GM23248 (cell line): ENCODE results near the gene SPAG7. TPM values are rescaled to one million over a fixed set of nuclear protein-coding genes. Genes with fewer than 3 reads are reported as not detected.

Source experiments
- DNase-seq: peaks from one replicate; pipeline ENCODE4 v3.0.0-alpha.2; 2015
- H2AFZ ChIP-seq: fragments of 200-600 bp; sonication (generic); 2 replicates; pipeline ENCODE4 v1.6.1; 2016; ENCODE audit warnings: antibody characterized with exemption
- H3F3A ChIP-seq: fragments of 200-600 bp; sonication (generic); 2 replicates; pipeline ENCODE4 v1.6.1; 2016; ENCODE audit warnings: mild to moderate bottlenecking, antibody characterized with exemption, mixed run types; ENCODE audit not compliant: insufficient read depth
- H3K27ac ChIP-seq: fragments of 200-600 bp; sonication (generic); 2 replicates; pipeline ENCODE4 v1.5.1; 2016; ENCODE audit warnings: mild to moderate bottlenecking
- H3K27me3 ChIP-seq: fragments of 200-600 bp; sonication (generic); replicated peaks from 2 replicates; pipeline ENCODE4 v1.6.1; 2016; ENCODE audit warnings: mild to moderate bottlenecking; ENCODE audit not compliant: insufficient read depth
- H3K36me3 ChIP-seq: fragments of 200-600 bp; sonication (generic); 2 replicates; pipeline ENCODE4 v1.6.1; 2016; ENCODE audit warnings: low read depth, mild to moderate bottlenecking
- H3K4me1 ChIP-seq: fragments of 200-600 bp; sonication (generic); 2 replicates; pipeline ENCODE4 v1.6.1; 2016; ENCODE audit warnings: mild to moderate bottlenecking; ENCODE audit not compliant: insufficient read depth
- H3K4me2 ChIP-seq: fragments of 200-600 bp; sonication (generic); one replicate; pipeline ENCODE4 v1.6.1; 2016; ENCODE audit warnings: mild to moderate bottlenecking; ENCODE audit not compliant: unreplicated experiment
- H3K4me3 ChIP-seq: fragments of 200-600 bp; sonication (generic); 2 replicates; pipeline ENCODE4 v1.5.1; 2016; ENCODE audit warnings: mild to moderate bottlenecking
- H3K79me2 ChIP-seq: fragments of 200-600 bp; sonication (generic); 2 replicates; pipeline ENCODE4 v1.6.1; 2016; ENCODE audit warnings: mild to moderate bottlenecking; ENCODE audit not compliant: insufficient read depth
- H3K9ac ChIP-seq: fragments of 200-600 bp; sonication (generic); 2 replicates; pipeline ENCODE4 v1.6.1; 2016; ENCODE audit warnings: mild to moderate bottlenecking
- H3K9me2 ChIP-seq: fragments of 200-600 bp; sonication (generic); 2 replicates; pipeline ENCODE4 v1.6.1; 2016; ENCODE audit warnings: mixed run types, mild to moderate bottlenecking, moderate library complexity; ENCODE audit not compliant: insufficient read depth
- H3K9me3 ChIP-seq: fragments of 200-600 bp; sonication (generic); one replicate; pipeline ENCODE4 v1.6.1; 2017; ENCODE audit warnings: low read depth
- H4K20me1 ChIP-seq: fragments of 200-600 bp; sonication (generic); 2 replicates; pipeline ENCODE4 v1.6.0; 2016; ENCODE audit not compliant: insufficient read depth
- EZH2 ChIP-seq: fragments of 200-600 bp; sonication (generic); IDR thresholded peaks from 2 replicates; pipeline ENCODE4 v1.6.1; 2018; ENCODE audit warnings: antibody characterized with exemption, mild to moderate bottlenecking; ENCODE audit not compliant: insufficient read depth, poor library complexity, severe bottlenecking
- EZH2phosphoT487 ChIP-seq: fragments of 200-600 bp; sonication (generic); IDR thresholded peaks from 2 replicates; pipeline ENCODE4 v1.6.1; 2018; ENCODE audit warnings: antibody characterized with exemption, moderate library complexity, mild to moderate bottlenecking, low read depth; ENCODE audit not compliant: insufficient read depth
- WGBS, 2 experiments: methylation state at CpG; one replicate each; pipeline ENCODE4 v1.1.6; 2015 to 2017; ENCODE audit warnings: low lambda C conversion rate in 2 of 2, low coverage in 1 of 2; ENCODE audit errors: missing lambda C conversion rate in 2 of 2; 5-methylcytosine and 5-hydroxymethylcytosine counted together
- in situ Hi-C: fragments of 300-500 bp; cut with MboI; formaldehyde crosslinking; loops from 2 replicates; pipeline ENCODE4 v1.15.0; 2020
- polyA plus RNA-seq: library from polyadenylated mRNA; unstranded; fragments of >200 nt; fragmentation: Nextera tagmentation; extraction: Ambion mirVana; gene quantifications from 2 replicates; pipeline ENCODE4 v1.2.1, GENCODE V29; 2016
- total RNA-seq: library from RNA; depleted of rRNA; stranded (reverse); fragments of >200 nt; shearing (Covaris generic); gene quantifications from 2 replicates; pipeline ENCODE4 v1.2.3, GENCODE V29; 2014

SPAG7 gene
- total and polyA plus RNA-seq, 2 experiments from 2014 or later: 39.1 to 97.7 TPM

GRCh38 chr17:4960279-4960922 is 7.2 kb downstream of the SPAG7 start:
- Histone ChIP-seq H3K4me2 (no peak overlapping the region), H3F3A (no peaks in the 10 kb centered on the region), H3K79me2 (peaks cover 16% of the 10 kb centered on the region), H3K9me3 (no peaks in the 10 kb centered on the region), H4K20me1 (no peaks in the 10 kb centered on the region), H3K9ac (no peak overlapping the region), H2AFZ (no peak overlapping the region), H3K36me3 (peaks cover 14% of the 10 kb centered on the region; the same call in 1 of the 2 replicates), H3K4me1 (no peaks in the 10 kb centered on the region), H3K9me2 (no peaks in the 10 kb centered on the region), H3K27me3 (no peaks in the 10 kb centered on the region), H3K27ac (no peak overlapping the region), H3K4me3 (no peak overlapping the region)
- WGBS, 2 experiments: 81 to 82% methylated on average over 9 of the region's 9 CpGs
- DNase-seq: no peak
- TF ChIP-seq EZH2: no peak
- TF ChIP-seq EZH2phosphoT487: no peak
- in situ Hi-C loops: no loop called here

- Histone ChIP-seq H3K4me3 (no peak overlapping the region), H4K20me1 (no peaks in the 10 kb centered on the region), H3K4me1 (no peaks in the 10 kb centered on the region), H3F3A (0 out of 2 replicates have a peak, but pooled peaks cover under 1% of the 10 kb centered on the region), H3K4me2 (no peak overlapping the region), H3K36me3 (peaks cover 14% of the 10 kb centered on the region; the same call in 1 of the 2 replicates), H2AFZ (no peak overlapping the region), H3K27ac (no peak overlapping the region), H3K9ac (no peak overlapping the region), H3K27me3 (no peaks in the 10 kb centered on the region), H3K79me2 (peaks cover 6% of the 10 kb centered on the region; the same call in 1 of the 2 replicates), H3K9me2 (no peaks in the 10 kb centered on the region), H3K9me3 (no peaks in the 10 kb centered on the region)
- no peak for DNase-seq
- in situ Hi-C loops: no loop called here
- TF ChIP-seq EZH2phosphoT487 (no peak), EZH2 (no peak)
- 82 to 83% methylated on average over 16 to 18 of the region's 18 CpGs for WGBS, 2 experiments
Measured at GRCh38 chr17:4959261-4959965, 8.2 kb downstream of the SPAG7 start.

GRCh38 chr17:4958102-4958501 is 9.5 kb downstream of the SPAG7 start:
- Histone ChIP-seq H3K4me3 (no peak overlapping the region), H3K27ac (no peak overlapping the region), H3K9me2 (no peaks in the 10 kb centered on the region), H4K20me1 (no peaks in the 10 kb centered on the region), H3F3A (peaks cover 7% of the 10 kb centered on the region; the same call in 1 of the 2 replicates), H3K9ac (no peak overlapping the region), H2AFZ (no peak overlapping the region), H3K27me3 (no peaks in the 10 kb centered on the region), H3K36me3 (peaks cover 14% of the 10 kb centered on the region; the same call in 1 of the 2 replicates), H3K4me2 (no peak overlapping the region), H3K79me2 (no peaks in the 10 kb centered on the region), H3K9me3 (no peaks in the 10 kb centered on the region), H3K4me1 (peaks cover 11% of the 10 kb centered on the region)
- in situ Hi-C loops: no loop called here
- WGBS, 2 experiments: 60 to 61% methylated on average over 3 of the region's 3 CpGs
- no peak for DNase-seq
- TF ChIP-seq EZH2phosphoT487: no peak
- no peak for TF ChIP-seq EZH2

- H3K9ac ChIP-seq: no peak overlapping the region
- peaks cover 10% of the 10 kb centered on the region; the same call in 1 of the 2 replicates for H3F3A ChIP-seq
- H3K4me1 ChIP-seq: peaks cover 13% of the 10 kb centered on the region
- no peaks in the 10 kb centered on the region for H3K27me3 ChIP-seq
- H3K36me3 ChIP-seq: peaks cover 14% of the 10 kb centered on the region; the same call in 1 of the 2 replicates
- TF ChIP-seq EZH2 (no peak), EZH2phosphoT487 (no peak)
- no peaks in the 10 kb centered on the region for H3K9me2 ChIP-seq
- no peaks in the 10 kb centered on the region for H4K20me1 ChIP-seq
- no peaks in the 10 kb centered on the region for H3K79me2 ChIP-seq
- H3K27ac ChIP-seq: no peak overlapping the region
- WGBS, 2 experiments: 87 to 93% methylated on average over 10 of the region's 10 CpGs
- no peaks in the 10 kb centered on the region for H3K9me3 ChIP-seq
- H2AFZ ChIP-seq: no peak overlapping the region
- H3K4me2 ChIP-seq: no peak overlapping the region
- no peak for DNase-seq
- in situ Hi-C loops: no loop called here
- H3K4me3 ChIP-seq: no peak overlapping the region
Measured at GRCh38 chr17:4956493-4957061, 11.0 kb downstream of the SPAG7 start.
